Tibial artery (tissue), 4 donors: ENCODE data around the gene LTB4R2.

Experiments used
- DNase-seq, 2 donors: peaks; one replicate each; pipeline ENCODE4 v3.0.0-alpha.2; 2019
- H3K27ac ChIP-seq, 2 donors: fragments of 200-600 bp; sonication (generic) in 1 of 2; 1 replicate in 1 of 2; 2 replicates in 1 of 2; pipeline ENCODE4 v1.5.1; 2018 to 2019; ENCODE audit warnings: mild to moderate bottlenecking in 1 of 2
- H3K27me3 ChIP-seq, 2 donors: fragments of 200-600 bp; sonication (generic) in 1 of 2; one replicate each; pipeline versions ENCODE4 v1.5.1 to v1.6.0; 2016 to 2019
- H3K36me3 ChIP-seq, 3 donors: fragments of 200-600 bp; sonication (generic) in 2 of 3; one replicate each; pipeline ENCODE4 v1.5.1; 2016 to 2019; ENCODE audit warnings: mild to moderate bottlenecking in 2 of 3
- H3K4me1 ChIP-seq, 4 donors: fragments of 200-600 bp; sonication (generic) in 2 of 4; 1 replicate in 3 of 4; 2 replicates in 1 of 4; pipeline ENCODE4 v1.5.1; 2016 to 2019
- H3K4me3 ChIP-seq, 2 donors: fragments of 200-600 bp; sonication (generic) in 1 of 2; 1 replicate in 1 of 2; 2 replicates in 1 of 2; pipeline ENCODE4 v1.5.1; 2018 to 2019; ENCODE audit warnings: mild to moderate bottlenecking in 2 of 2
- H3K9me3 ChIP-seq, 3 donors: fragments of 200-600 bp; sonication (generic) in 1 of 3; one replicate each; pipeline ENCODE4 v1.5.1; 2016 to 2019
- intact Hi-C: fragments of 100-400 bp; cut with DNase I; formaldehyde crosslinking; loops from one replicate; pipeline ENCODE4 v1.15.0; 2023; ENCODE audit warnings: low total_unique reads
- TF ChIP-seq, protein P1 (sequence below), 2 experiments: fragments of 200-600 bp in 1 of 2; fragments of 450-650 bp in 1 of 2; IDR thresholded peaks; one replicate each; pipeline ENCODE4 v1.5.1; 2017 to 2019; ENCODE audit warnings: antibody characterized with exemption in 2 of 2, mild to moderate bottlenecking in 1 of 2, moderate library complexity in 1 of 2

LTB4R2 gene, protein sequence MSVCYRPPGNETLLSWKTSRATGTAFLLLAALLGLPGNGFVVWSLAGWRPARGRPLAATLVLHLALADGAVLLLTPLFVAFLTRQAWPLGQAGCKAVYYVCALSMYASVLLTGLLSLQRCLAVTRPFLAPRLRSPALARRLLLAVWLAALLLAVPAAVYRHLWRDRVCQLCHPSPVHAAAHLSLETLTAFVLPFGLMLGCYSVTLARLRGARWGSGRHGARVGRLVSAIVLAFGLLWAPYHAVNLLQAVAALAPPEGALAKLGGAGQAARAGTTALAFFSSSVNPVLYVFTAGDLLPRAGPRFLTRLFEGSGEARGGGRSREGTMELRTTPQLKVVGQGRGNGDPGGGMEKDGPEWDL

DNA sequence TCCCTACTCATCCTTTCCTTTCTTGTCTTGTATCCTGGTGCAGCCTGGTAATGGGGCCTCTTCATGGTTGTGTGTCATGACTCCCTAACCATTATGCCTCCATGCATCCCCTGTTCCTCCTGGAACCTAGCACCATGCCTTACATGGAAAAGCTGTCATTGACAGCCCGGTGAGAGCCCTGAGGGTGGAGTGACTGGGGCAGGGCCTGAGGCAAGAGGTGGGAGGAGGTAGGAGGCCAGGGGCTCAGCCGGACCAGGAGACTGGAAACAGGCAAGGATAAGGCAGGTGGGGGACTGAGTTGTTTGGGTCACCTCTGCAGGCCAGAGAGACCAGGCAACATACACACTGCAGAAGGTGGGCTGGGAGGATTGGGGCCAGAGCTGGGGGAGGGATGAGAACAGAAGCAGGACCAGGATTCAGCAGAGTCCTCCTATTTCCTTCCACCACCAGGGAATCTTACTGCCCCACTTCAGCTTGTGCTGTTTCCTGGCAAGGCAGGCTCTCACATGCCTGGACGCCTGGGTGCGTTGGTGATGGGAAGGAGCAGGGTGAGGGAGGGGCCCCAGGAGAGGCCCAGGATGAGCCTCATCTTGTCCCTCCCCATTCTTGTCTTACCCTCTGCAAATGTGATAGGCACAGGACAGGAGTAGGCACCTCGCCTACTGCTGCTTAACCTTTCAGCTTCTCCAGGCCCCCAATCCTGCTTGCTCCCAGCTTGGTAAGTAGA lies at the start of gene LTB4R2:
Gene LTB4R2, plus strand, starts transcription at position 603 of the 727 bp plus-strand sequence. CDS start 525 bp downstream, outside the sequence.
- intact Hi-C loops, result no loop called here
- no peak for DNase-seq

DNA sequence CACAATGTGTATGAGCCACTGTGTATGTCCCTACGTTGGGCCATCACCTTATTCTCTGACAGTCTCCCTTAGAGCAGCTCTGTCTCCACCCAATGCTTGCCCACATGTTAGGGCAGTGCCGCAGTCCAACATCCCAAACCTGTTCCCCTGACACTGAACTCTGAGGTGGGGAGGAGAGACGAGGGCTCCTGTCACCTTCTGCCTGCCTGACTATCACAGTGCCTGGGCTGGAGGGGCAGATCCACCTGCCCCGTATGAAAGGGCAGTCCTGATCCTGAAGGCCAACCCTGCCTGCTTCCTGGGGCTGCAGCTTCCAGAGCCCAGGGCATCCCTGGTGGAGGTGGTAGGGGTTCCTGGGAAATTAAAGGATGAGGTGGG lies 49.2 kb upstream of the LTB4R2 start:
- Histone ChIP-seq H3K4me1 (peaks cover 0 to 13% (median 10%) of the 10 kb centered on the region in 4 donors), H3K27ac (no peak overlapping the region), H3K27me3 (no peaks in the 10 kb centered on the region), H3K9me3 (no peaks in the 10 kb centered on the region), H3K36me3 (peaks cover 0 to 14% (median 7%) of the 10 kb centered on the region in 3 donors), H3K4me3 (no peak overlapping the region)
- TF ChIP-seq, protein P1, sequence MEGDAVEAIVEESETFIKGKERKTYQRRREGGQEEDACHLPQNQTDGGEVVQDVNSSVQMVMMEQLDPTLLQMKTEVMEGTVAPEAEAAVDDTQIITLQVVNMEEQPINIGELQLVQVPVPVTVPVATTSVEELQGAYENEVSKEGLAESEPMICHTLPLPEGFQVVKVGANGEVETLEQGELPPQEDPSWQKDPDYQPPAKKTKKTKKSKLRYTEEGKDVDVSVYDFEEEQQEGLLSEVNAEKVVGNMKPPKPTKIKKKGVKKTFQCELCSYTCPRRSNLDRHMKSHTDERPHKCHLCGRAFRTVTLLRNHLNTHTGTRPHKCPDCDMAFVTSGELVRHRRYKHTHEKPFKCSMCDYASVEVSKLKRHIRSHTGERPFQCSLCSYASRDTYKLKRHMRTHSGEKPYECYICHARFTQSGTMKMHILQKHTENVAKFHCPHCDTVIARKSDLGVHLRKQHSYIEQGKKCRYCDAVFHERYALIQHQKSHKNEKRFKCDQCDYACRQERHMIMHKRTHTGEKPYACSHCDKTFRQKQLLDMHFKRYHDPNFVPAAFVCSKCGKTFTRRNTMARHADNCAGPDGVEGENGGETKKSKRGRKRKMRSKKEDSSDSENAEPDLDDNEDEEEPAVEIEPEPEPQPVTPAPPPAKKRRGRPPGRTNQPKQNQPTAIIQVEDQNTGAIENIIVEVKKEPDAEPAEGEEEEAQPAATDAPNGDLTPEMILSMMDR (IDR thresholded peaks at IDR 0.05), result no peak
- DNase-seq, result no peak
- intact Hi-C loops, result no loop called here

More for the DNA sequence above, at the start of gene LTB4R2:
- no peaks in the 10 kb centered on the region for H3K9me3 ChIP-seq
- peaks cover 18 to 32% (median 26%) of the 10 kb centered on the region in 3 donors for H3K36me3 ChIP-seq
- peak within 1 kb of the TSS; percentile 69 to 79 for H3K27ac ChIP-seq
- peaks cover 0 to under 1% of the 10 kb centered on the region in 2 donors for H3K27me3 ChIP-seq
- H3K4me1 ChIP-seq, result peaks cover 0 to 29% (median 16%) of the 10 kb centered on the region in 4 donors
- H3K4me3 ChIP-seq, result peak within 1 kb of the TSS; percentile 56
- TF ChIP-seq, protein P1 (IDR thresholded peaks at IDR 0.05), result no peak

DNA sequence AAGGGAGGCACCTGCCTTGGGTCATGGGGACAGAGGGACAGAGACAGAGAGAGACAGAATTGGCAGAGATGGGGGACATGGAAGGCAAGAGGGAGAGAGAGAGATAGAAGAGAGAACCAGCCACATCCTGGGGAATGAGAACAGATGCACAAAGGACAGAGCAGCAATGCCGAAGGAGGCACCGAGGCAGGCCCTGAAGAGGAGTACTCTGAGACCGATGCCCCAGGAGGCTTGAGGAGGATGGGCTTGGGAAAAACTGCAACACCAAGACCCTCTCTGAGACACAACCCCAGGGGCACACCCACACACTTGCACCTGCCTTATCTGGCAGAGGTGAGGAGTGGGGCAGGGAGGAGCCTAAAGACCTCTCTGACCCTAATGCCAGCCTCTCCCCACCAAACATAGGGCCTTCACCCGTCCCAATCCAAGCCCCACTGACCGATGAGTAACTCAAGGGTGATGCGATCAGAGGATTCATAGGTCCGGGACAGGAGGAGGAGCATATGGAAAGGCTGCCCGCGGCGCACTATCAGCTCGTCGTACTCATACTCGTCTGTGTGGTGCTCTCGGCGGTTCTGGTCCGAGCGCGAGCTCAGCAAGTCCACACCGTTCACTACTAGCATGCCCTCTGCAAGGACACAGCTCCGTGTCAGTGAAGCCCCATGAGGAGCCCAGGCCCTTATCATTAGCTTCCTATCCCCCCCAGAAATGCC lies 48.5 kb upstream of the LTB4R2 start:
- Histone ChIP-seq H3K9me3 (no peaks in the 10 kb centered on the region), H3K36me3 (peaks cover 3 to 20% (median 12%) of the 10 kb centered on the region in 3 donors), H3K4me1 (peaks cover 0 to 13% (median 10%) of the 10 kb centered on the region in 4 donors), H3K27me3 (no peaks in the 10 kb centered on the region), H3K27ac (no peak overlapping the region), H3K4me3 (no peak overlapping the region)
- intact Hi-C loops, result no loop called here
- no peak for DNase-seq
- TF ChIP-seq, protein P1 (IDR thresholded peaks at IDR 0.05), result no peak

DNA sequence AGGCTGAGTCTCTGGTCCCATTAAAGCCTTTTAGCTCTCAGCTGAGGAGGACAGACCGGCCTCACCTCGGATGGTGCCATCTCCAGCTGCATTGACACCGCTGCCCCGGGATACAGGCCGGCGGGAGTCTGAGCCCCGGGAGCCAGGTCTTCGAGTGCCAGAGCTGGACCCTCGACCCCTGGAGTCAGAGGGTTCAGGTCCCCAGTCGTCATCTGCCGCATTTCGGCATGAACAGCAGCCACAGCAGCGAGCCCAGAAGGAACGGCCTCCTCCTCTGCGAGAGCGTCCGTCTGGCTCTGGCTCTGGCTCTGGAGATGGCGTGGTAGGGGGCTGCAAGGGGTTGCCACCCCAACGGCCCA lies 48.0 kb upstream of the LTB4R2 start:
- intact Hi-C loops, result no loop called here
- no peak overlapping the region for H3K4me3 ChIP-seq

More for the DNA sequence above, 48.0 kb upstream of the LTB4R2 start:
- H3K4me1 ChIP-seq, result peaks cover 0 to 13% (median 10%) of the 10 kb centered on the region in 4 donors
- TF ChIP-seq, protein P1 (IDR thresholded peaks at IDR 0.05), result no peak
- no peaks in the 10 kb centered on the region for H3K27me3 ChIP-seq
- H3K27ac ChIP-seq, result no peak overlapping the region
- H3K9me3 ChIP-seq, result no peaks in the 10 kb centered on the region
- DNase-seq, result no peak
- peaks cover 9 to 26% (median 18%) of the 10 kb centered on the region in 3 donors for H3K36me3 ChIP-seq
